ENCODE measurements around the gene TMEM272.
"Not testable (repeated sequence)": the region's sequence is repeated elsewhere in the genome, so short reads cannot be mapped to it uniquely, and the experiment has no call there.

TMEM272 gene

DNA sequence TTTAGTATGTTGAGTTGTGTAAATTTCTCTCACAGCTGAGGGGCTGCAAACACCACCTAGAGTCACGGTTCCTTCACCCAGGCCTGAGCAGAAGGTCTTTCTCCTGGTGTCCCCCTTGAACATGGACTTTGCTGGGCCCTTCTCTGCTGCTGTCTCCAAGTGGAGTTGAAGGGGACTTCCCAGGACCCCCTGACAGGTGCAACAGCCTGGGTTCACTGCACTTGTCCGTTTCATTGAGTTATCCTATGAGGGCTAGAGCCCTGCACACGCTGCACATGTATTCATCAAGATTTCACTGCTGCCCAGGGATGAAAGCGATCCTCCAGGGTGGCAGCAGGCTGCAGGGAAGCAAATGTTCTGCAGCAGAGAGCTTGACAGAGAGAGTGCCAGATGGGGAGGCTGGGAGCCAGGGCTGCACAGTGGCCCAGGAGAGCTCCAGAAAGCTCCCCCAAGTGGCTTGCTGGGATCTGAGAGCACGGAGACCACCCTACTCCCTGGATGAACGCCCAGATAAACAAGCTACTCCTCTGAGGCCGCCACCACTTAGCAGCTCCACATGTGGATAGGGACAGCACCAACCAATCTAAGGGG is 10.3 kb downstream of the TMEM272 start:
- Histone ChIP-seq H3K27me3 (ENCODE audit: control insufficient read depth, insufficient read depth, low read length) (no peaks in the 10 kb centered on the region), H3K9me3 (ENCODE audit: control insufficient read depth, low read depth, low read length) (no peaks in the 10 kb centered on the region), H3K4me1 (ENCODE audit: control insufficient read depth, low read depth, low read length) (no peaks in the 10 kb centered on the region), H3K36me3 (ENCODE audit: control insufficient read depth, low read depth, low read length) (no peaks in the 10 kb centered on the region), H3K9ac (ENCODE audit: low read length) (no peak overlapping the region), H3K27ac (ENCODE audit: low read length) (no peak overlapping the region), H3K4me3 (ENCODE audit: low read length) (no peak overlapping the region)

DNA sequence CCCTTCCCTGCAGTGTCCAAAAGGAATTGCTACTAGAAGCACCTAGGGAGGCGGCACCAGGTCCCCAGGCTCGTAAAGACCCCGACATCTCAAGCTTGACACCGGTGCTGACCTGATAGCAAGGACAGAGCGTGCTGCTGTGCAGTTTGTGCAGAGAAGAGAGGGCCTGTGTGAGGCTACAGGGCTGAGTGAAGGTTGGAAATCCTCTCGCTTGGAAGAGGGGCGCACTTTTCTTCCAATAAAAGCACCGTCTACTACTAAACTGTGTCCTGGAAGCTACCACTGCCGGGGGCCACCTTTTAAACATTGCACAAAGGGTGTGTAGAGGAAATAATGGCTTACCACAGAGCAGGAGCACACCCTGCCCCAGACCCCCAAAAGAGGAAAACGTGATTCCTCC is 11.0 kb downstream of the TMEM272 start:
- no peaks in the 10 kb centered on the region for H3K36me3 ChIP-seq (ENCODE audit: control insufficient read depth, low read depth, low read length)
- H3K4me3 ChIP-seq (ENCODE audit: low read length), result no peak overlapping the region
- no peaks in the 10 kb centered on the region for H3K9me3 ChIP-seq (ENCODE audit: control insufficient read depth, low read depth, low read length)
- H3K27me3 ChIP-seq (ENCODE audit: control insufficient read depth, insufficient read depth, low read length), result no peaks in the 10 kb centered on the region
- H3K27ac ChIP-seq (ENCODE audit: low read length), result no peak overlapping the region
- no peak overlapping the region for H3K9ac ChIP-seq (ENCODE audit: low read length)
- no peaks in the 10 kb centered on the region for H3K4me1 ChIP-seq (ENCODE audit: control insufficient read depth, low read depth, low read length)

GRCh38 chr13:51832471-51833152 is 12.4 kb downstream of the TMEM272 start:
- H3K27me3 ChIP-seq (ENCODE audit: control insufficient read depth, insufficient read depth, low read length), result no peaks in the 10 kb centered on the region
- H3K9me3 ChIP-seq (ENCODE audit: control insufficient read depth, low read depth, low read length), result no peaks in the 10 kb centered on the region
- H3K27ac ChIP-seq (ENCODE audit: low read length), result no peak overlapping the region
- H3K9ac ChIP-seq (ENCODE audit: low read length), result no peak overlapping the region
- no peaks in the 10 kb centered on the region for H3K36me3 ChIP-seq (ENCODE audit: control insufficient read depth, low read depth, low read length)
- no peaks in the 10 kb centered on the region for H3K4me1 ChIP-seq (ENCODE audit: control insufficient read depth, low read depth, low read length)
- H3K4me3 ChIP-seq (ENCODE audit: low read length), result no peak overlapping the region

- H3K9ac ChIP-seq (ENCODE audit: low read length), result no peak overlapping the region
- H3K9me3 ChIP-seq (ENCODE audit: control insufficient read depth, low read depth, low read length), result no peaks in the 10 kb centered on the region
- H3K27ac ChIP-seq (ENCODE audit: low read length), result no peak overlapping the region
- H3K27me3 ChIP-seq (ENCODE audit: control insufficient read depth, insufficient read depth, low read length), result no peaks in the 10 kb centered on the region
- H3K4me1 ChIP-seq (ENCODE audit: control insufficient read depth, low read depth, low read length), result no peaks in the 10 kb centered on the region
- no peaks in the 10 kb centered on the region for H3K36me3 ChIP-seq (ENCODE audit: control insufficient read depth, low read depth, low read length)
- H3K4me3 ChIP-seq (ENCODE audit: low read length), result no peak overlapping the region
Observed at GRCh38 chr13:51831519-51831918, 13.5 kb downstream of the TMEM272 start.

DNA sequence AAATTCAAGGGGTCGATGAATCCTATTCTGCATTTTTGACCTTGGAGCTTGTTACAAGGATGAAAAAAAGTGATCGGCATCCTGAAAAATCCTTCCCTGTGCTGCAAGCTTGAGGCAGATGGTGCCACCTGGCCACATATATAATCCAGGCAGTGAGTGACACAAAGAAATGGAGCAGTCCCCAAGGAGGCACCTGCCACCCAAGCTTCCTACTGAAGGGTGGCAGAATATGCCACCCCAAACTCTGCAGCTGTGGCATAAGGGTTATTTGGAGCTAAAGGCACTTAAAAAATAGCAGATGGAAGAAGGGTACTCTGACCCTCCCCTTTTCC is 15.4 kb downstream of the TMEM272 start:
- no peak overlapping the region for H3K4me3 ChIP-seq (ENCODE audit: low read length)
- peaks cover 6% of the 10 kb centered on the region for H3K4me1 ChIP-seq (ENCODE audit: control insufficient read depth, low read depth, low read length)
- H3K27ac ChIP-seq (ENCODE audit: low read length), result no peak overlapping the region
- H3K27me3 ChIP-seq (ENCODE audit: control insufficient read depth, insufficient read depth, low read length), result no peaks in the 10 kb centered on the region
- no peak overlapping the region for H3K9ac ChIP-seq (ENCODE audit: low read length)
- H3K36me3 ChIP-seq (ENCODE audit: control insufficient read depth, low read depth, low read length), result no peaks in the 10 kb centered on the region
- no peaks in the 10 kb centered on the region for H3K9me3 ChIP-seq (ENCODE audit: control insufficient read depth, low read depth, low read length)

DNA sequence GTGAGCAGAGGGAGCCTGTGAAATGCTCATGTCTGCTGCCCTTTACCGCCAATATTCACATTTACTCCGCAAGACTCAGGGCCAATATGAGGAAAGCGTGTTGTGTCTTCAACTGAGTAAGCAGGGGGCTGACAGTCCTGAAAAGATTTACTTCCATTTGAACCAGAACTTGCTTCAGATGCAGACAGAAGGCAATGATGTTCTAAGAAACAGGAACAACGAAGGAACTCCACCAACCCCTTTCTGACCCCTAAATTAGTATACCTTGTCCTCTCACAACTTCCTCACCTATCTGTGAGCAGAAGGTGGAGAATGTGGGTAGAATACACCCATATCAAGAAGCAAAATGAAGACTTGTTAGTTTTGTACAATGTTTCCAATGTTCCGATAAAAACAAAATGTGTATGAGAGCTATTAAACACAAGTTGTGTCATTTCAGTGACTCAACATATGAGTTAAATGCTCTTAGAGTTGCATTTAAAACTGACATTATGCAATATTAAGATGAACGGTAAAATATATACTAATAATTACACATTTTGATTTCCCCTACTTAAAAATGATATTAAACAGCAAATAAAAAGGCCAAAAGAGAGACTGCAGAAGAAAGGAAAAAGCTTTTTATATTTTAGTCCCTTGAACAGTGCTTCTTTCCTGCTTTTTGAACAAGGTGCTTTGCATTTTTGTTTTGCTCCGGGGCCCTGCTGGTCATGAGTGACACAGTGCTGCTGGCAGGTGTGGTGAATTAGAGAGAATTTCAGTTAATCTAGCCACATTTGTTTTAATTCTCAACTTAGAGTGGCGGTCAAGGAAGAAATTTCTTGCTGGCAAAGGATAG is 16.0 kb downstream of the TMEM272 start:
- H3K27ac ChIP-seq (ENCODE audit: low read length), result no peak overlapping the region
- H3K4me1 ChIP-seq (ENCODE audit: control insufficient read depth, low read depth, low read length), result peaks cover 6% of the 10 kb centered on the region
- H3K9me3 ChIP-seq (ENCODE audit: control insufficient read depth, low read depth, low read length), result no peaks in the 10 kb centered on the region
- H3K27me3 ChIP-seq (ENCODE audit: control insufficient read depth, insufficient read depth, low read length), result no peaks in the 10 kb centered on the region
- no peak overlapping the region for H3K4me3 ChIP-seq (ENCODE audit: low read length)
- H3K36me3 ChIP-seq (ENCODE audit: control insufficient read depth, low read depth, low read length), result no peaks in the 10 kb centered on the region
- H3K9ac ChIP-seq (ENCODE audit: low read length), result no peak overlapping the region

- no peak overlapping the region for H3K27ac ChIP-seq (ENCODE audit: low read length)
- no peaks in the 10 kb centered on the region for H3K27me3 ChIP-seq (ENCODE audit: control insufficient read depth, insufficient read depth, low read length)
- no peak overlapping the region for H3K4me3 ChIP-seq (ENCODE audit: low read length)
- H3K4me1 ChIP-seq (ENCODE audit: control insufficient read depth, low read depth, low read length), result peaks cover 6% of the 10 kb centered on the region
- no peaks in the 10 kb centered on the region for H3K9me3 ChIP-seq (ENCODE audit: control insufficient read depth, low read depth, low read length)
- no peak overlapping the region for H3K9ac ChIP-seq (ENCODE audit: low read length)
- no peaks in the 10 kb centered on the region for H3K36me3 ChIP-seq (ENCODE audit: control insufficient read depth, low read depth, low read length)
Observed at GRCh38 chr13:51827254-51827653, 17.7 kb downstream of the TMEM272 start.

DNA sequence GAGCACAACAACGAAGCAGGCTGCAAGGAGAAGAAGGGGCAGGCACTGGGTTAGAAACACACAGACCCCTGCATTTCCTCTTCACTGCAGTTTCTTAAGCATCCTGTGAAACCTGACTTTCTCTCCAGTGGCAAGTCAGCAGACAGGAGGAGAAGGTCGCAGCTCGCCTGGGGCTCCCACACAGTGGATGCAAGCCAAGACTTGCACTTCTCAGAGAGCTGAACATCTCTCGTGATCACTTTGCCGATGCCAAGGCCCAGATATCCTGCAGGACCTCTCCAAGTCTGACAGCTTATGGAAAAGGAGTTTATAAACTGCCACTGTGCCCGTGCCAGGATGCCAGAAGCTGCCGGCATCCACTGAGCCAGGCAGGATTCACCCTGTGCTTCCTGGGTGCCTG is 18.4 kb downstream of the TMEM272 start:
- H3K36me3 ChIP-seq (ENCODE audit: control insufficient read depth, low read depth, low read length), result no peaks in the 10 kb centered on the region
- no peak overlapping the region for H3K4me3 ChIP-seq (ENCODE audit: low read length)
- no peak overlapping the region for H3K27ac ChIP-seq (ENCODE audit: low read length)
- peaks cover 6% of the 10 kb centered on the region for H3K4me1 ChIP-seq (ENCODE audit: control insufficient read depth, low read depth, low read length)
- no peaks in the 10 kb centered on the region for H3K27me3 ChIP-seq (ENCODE audit: control insufficient read depth, insufficient read depth, low read length)
- H3K9me3 ChIP-seq (ENCODE audit: control insufficient read depth, low read depth, low read length), result no peaks in the 10 kb centered on the region
- no peak overlapping the region for H3K9ac ChIP-seq (ENCODE audit: low read length)

- Histone ChIP-seq H3K9me3 (ENCODE audit: control insufficient read depth, low read depth, low read length) (no peaks in the 10 kb centered on the region), H3K4me1 (ENCODE audit: control insufficient read depth, low read depth, low read length) (peaks cover 6% of the 10 kb centered on the region), H3K4me3 (ENCODE audit: low read length) (no peak overlapping the region), H3K27ac (ENCODE audit: low read length) (no peak overlapping the region), H3K9ac (ENCODE audit: low read length) (no peak overlapping the region), H3K36me3 (ENCODE audit: control insufficient read depth, low read depth, low read length) (no peaks in the 10 kb centered on the region), H3K27me3 (ENCODE audit: control insufficient read depth, insufficient read depth, low read length) (no peaks in the 10 kb centered on the region)
Observed at GRCh38 chr13:51825681-51826254, 19.2 kb downstream of the TMEM272 start.

DNA sequence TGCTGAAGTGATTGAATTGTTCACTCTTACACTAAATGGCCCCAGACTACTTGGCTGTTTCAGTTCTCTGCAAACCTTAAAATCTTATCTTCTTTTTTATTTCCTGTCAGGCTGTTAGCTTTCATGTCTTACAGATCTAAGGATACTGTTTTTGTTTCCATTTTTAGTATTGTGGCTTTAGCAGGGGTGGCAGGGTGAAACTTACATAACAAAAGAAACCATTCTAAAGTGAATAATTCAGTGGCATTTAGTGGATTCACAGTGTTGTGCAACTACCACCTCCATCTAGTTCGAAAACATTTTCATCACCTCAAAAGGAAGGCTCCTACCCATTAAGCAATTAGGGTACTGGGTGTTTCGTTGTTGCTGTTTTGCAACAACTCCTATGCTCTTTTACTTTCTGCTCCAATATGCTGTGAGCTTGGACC is 19.8 kb downstream of the TMEM272 start:
- Histone ChIP-seq H3K9ac (ENCODE audit: low read length) (no peak overlapping the region), H3K27ac (ENCODE audit: low read length) (no peak overlapping the region), H3K4me3 (ENCODE audit: low read length) (no peak overlapping the region)

DNA sequence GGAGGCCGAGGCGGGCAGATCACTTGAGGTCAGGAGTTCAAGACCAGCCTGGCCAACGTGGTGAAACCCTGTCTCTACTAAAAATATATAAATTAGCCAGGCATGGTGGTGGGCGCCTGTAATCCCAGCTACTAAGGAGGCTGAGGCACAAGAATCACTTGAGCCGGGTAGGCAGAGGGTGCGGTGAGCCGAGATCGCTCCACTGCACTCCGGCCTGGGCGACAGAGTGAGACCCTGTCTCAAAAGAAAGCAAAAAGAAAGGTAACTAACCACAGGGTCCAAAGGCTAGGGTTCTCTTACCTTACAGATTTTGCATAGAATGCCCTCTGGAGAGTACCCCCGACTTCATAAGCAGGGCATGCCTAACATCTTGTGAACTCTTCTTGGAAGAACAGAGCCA is 20.3 kb downstream of the TMEM272 start:
- not testable (repeated sequence) for H3K27me3 ChIP-seq (ENCODE audit: control insufficient read depth, insufficient read depth, low read length); H3K9me3 ChIP-seq (ENCODE audit: control insufficient read depth, low read depth, low read length); H3K4me3 ChIP-seq (ENCODE audit: low read length); H3K4me1 ChIP-seq (ENCODE audit: control insufficient read depth, low read depth, low read length); H3K9ac ChIP-seq (ENCODE audit: low read length); H3K27ac ChIP-seq (ENCODE audit: low read length); H3K36me3 ChIP-seq (ENCODE audit: control insufficient read depth, low read depth, low read length)

More for the DNA sequence above, 19.8 kb downstream of the TMEM272 start:
- H3K27me3 ChIP-seq (ENCODE audit: control insufficient read depth, insufficient read depth, low read length), result no peaks in the 10 kb centered on the region
- H3K4me1 ChIP-seq (ENCODE audit: control insufficient read depth, low read depth, low read length), result peaks cover 6% of the 10 kb centered on the region
- no peaks in the 10 kb centered on the region for H3K9me3 ChIP-seq (ENCODE audit: control insufficient read depth, low read depth, low read length)
- no peaks in the 10 kb centered on the region for H3K36me3 ChIP-seq (ENCODE audit: control insufficient read depth, low read depth, low read length)
